ENCODE data around the gene KCNQ1. TPM values are rescaled to one million over a fixed set of nuclear protein-coding genes. Genes with fewer than 3 reads are reported as not detected.

Gene KCNQ1
- total and polyA plus RNA-seq, 8 donors: 7.1 to 37.7 (median 9.9) TPM

DNA sequence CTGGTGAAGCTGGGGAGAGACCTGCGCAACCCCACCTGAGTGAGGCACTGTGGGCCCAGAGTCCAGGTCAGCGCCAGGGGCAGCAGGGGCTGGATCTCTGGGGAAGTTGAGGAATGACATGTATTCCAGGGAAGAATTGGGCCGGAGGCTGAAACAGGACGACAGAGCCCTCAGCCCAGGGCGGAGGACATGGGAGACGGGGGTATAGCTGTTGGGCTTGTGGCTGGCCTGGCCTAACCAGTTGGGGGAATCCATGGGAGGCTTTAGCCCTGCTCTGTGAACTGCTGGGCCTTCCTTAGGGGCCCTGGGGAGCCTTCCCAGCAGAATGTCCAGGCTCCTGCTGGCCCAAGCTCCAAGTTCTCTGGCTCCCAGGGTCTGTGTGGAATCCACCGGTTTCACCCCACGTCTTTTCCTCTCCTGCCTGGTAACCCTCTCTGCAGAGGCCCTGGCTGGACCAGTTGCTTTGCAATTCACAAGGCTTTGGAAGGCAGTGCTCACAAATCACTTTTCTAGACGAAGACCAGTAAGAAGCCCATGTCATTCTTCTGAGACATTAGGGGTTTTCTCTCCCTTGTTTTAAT lies 305.4 kb downstream of the KCNQ1 start:
- Histone ChIP-seq H3K27me3 (no peaks in the 10 kb centered on the region), H3K4me3 (no peak overlapping the region), H3K4me1 (no peaks in the 10 kb centered on the region), H3K27ac (no peak overlapping the region), H3K36me3 (no peaks in the 10 kb centered on the region), H3K9me3 (no peaks in the 10 kb centered on the region)
- TF ChIP-seq, protein P1, sequence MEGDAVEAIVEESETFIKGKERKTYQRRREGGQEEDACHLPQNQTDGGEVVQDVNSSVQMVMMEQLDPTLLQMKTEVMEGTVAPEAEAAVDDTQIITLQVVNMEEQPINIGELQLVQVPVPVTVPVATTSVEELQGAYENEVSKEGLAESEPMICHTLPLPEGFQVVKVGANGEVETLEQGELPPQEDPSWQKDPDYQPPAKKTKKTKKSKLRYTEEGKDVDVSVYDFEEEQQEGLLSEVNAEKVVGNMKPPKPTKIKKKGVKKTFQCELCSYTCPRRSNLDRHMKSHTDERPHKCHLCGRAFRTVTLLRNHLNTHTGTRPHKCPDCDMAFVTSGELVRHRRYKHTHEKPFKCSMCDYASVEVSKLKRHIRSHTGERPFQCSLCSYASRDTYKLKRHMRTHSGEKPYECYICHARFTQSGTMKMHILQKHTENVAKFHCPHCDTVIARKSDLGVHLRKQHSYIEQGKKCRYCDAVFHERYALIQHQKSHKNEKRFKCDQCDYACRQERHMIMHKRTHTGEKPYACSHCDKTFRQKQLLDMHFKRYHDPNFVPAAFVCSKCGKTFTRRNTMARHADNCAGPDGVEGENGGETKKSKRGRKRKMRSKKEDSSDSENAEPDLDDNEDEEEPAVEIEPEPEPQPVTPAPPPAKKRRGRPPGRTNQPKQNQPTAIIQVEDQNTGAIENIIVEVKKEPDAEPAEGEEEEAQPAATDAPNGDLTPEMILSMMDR (IDR thresholded peaks at IDR 0.05): no peak
- intact Hi-C loops (cut with DNase I): no loop called here
- ATAC-seq (no peak), DNase-seq (peak in 2 of 4 donors; percentile 15 to 61)

DNA sequence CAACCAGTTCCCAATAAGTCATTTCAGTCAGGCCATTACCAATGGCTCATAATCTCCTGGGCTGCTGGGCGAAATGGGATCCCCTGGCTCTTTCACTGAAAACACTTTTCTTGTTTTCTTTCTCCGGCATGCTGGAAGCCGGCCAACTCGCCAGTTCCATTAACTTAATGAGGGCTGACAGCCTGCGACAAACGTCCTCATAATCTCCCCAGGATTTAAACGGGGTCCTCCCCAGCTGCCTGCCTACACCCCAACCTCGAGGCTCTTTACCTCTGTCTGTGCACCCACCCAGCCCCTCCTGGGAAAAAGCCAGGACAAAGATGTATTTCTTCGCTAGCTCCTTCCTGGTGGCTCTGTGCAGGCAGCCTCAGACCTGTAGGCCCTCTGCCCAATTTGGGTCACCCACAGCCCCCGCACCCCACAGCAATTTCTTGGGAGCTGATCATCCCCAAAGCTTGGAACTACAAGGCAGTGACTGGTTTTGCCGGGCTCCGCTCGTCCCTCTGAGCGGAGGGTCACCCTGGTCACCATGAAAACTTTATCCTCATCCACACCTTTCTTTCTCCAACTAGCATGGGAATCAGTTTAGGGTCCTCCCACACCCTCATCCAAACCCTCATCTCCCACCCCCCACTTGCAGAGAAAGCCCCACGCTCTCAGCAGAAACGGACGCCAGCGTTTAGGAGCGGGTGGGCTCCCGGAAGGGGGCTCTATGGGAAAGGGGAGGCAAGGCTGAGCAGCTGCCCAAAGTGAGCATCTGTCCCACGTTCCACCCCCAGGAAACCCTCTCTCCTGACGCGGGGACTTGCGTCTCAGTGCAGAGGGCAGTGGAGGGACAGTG lies 306.1 kb downstream of the KCNQ1 start:
- DNase-seq: peak; percentile 22 to 50 (median 40)
- Histone ChIP-seq H3K4me3 (no peak overlapping the region), H3K4me1 (no peaks in the 10 kb centered on the region), H3K27me3 (no peaks in the 10 kb centered on the region), H3K9me3 (no peaks in the 10 kb centered on the region), H3K27ac (no peak overlapping the region), H3K36me3 (no peaks in the 10 kb centered on the region)
- no peak for ATAC-seq
- TF ChIP-seq, protein P1 (IDR thresholded peaks at IDR 0.05): no peak
- intact Hi-C loops (cut with DNase I): no loop called here

DNA sequence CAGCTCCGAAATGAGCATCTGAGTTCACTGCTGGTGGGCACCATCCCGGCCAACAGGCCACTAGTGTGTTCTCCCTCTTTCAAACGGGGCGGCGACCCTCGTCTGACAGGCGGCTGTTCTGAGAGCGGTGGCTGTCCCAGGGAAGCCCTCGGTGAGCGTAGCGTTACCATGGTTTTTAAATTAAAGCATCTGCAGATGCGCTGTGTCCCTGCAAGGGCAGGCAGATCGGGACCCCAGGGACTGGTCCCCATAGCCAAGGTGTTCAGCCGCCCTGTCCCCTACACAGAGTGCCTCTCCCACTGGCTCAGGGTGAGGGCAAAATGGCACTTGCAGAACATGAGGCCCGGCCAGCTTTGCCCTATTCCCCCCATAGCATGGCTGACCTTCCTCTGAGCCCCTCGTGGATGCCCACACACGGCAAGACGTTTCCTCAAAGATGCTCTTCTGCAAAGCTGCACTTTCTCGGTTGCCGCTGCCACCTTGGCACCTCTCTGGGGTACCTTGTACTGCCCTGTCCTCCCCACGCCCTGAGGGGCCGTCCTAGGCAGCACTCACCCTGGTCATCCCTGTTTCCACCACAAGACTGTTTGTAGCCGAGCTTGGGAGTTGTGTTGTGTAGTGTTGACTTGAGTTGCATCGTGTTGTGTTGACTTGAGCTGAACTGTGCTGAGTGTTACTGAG lies 306.9 kb downstream of the KCNQ1 start:
- H3K4me3 ChIP-seq: no peak overlapping the region
- H3K9me3 ChIP-seq: peaks cover 0 to 4% of the 10 kb centered on the region in 2 donors
- no peaks in the 10 kb centered on the region for H3K36me3 ChIP-seq
- TF ChIP-seq, protein P1 (IDR thresholded peaks at IDR 0.05): no peak
- DNase-seq: peak in 2 of 4 donors; percentile 20 to 57
- intact Hi-C loops (cut with DNase I): no loop called here
- no peak for ATAC-seq
- H3K27me3 ChIP-seq: no peaks in the 10 kb centered on the region
- no peak overlapping the region for H3K27ac ChIP-seq
- H3K4me1 ChIP-seq: no peaks in the 10 kb centered on the region

DNA sequence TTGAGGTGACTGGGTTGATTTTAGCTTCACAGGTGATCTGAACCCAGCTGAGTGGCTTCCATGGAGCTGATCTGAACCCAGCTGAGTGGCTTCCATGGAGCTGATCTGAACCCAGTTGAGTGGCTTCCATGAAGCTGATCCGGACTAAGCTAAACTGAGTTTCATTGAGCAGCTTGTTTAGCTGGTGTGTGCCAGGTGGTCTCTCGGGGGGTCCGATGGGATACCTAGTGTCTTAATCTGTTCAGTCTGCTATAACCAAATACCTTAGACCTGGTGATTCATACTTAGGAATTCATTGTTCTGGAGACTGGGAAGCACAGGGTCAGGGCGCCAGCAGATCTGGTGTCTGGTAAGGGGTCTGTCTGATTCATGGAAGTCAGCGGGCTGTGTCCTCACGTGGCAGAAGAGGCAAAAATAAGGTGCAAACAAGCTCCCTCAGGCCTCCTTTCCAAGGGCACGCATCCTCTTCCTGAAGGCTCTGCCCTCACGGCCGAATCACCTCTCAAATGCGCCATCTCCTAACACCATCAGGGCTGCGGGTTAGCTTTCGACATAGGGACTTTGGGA lies 307.5 kb downstream of the KCNQ1 start:
- Histone ChIP-seq H3K4me3 (no peak overlapping the region), H3K9me3 (peaks cover 0 to 7% of the 10 kb centered on the region in 2 donors), H3K4me1 (no peaks in the 10 kb centered on the region), H3K36me3 (no peaks in the 10 kb centered on the region), H3K27ac (no peak overlapping the region), H3K27me3 (no peaks in the 10 kb centered on the region)
- ATAC-seq (no peak), DNase-seq (peak in 1 of 4 donors; percentile 21)
- intact Hi-C loops (cut with DNase I): no loop called here
- TF ChIP-seq, protein P1 (IDR thresholded peaks at IDR 0.05): no peak
